HEK293T (cell line): ENCODE results near the gene WNK4.

ENCODE experiments used
- CTCF ChIA-PET: fragments of 350-600 bp; formaldehyde crosslinking; extraction: SDS; loops from one replicate; lab custom pipeline; 2021; ENCODE audit warnings: antibody characterized with exemption, inconsistent platforms; lab: Yijun Ruan, JAX
- POLR2A ChIA-PET: fragments of 350-600 bp; formaldehyde crosslinking; extraction: SDS; loops from one replicate; lab custom pipeline; 2020; ENCODE audit warnings: antibody characterized with exemption, inconsistent platforms; lab: Yijun Ruan, JAX
- DNase-seq: peaks from one replicate; pipeline ENCODE4 v3.0.0; 2012; ENCODE audit warnings: mixed read lengths; ENCODE audit errors: extremely low spot score
- ARNT ChIP-seq: fragments of 450-650 bp; IDR thresholded peaks from 2 replicates; pipeline ENCODE4 v1.6.1; 2017; ENCODE audit warnings: mild to moderate bottlenecking
- BHLHE40 ChIP-seq: fragments of 450-650 bp; IDR thresholded peaks from 2 replicates; pipeline ENCODE4 v1.6.1; 2016; ENCODE audit warnings: mild to moderate bottlenecking, moderate library complexity, borderline replicate concordance
- CTBP1 ChIP-seq: fragments of 450-650 bp; IDR thresholded peaks from 2 replicates; pipeline ENCODE4 v1.6.1; 2016; ENCODE audit warnings: borderline replicate concordance
- ELF4 ChIP-seq: fragments of 450-650 bp; IDR thresholded peaks from 2 replicates; pipeline ENCODE4 v1.6.1; 2017; ENCODE audit warnings: antibody characterized with exemption
- FOXA1 ChIP-seq: fragments of 450-650 bp; IDR thresholded peaks from 2 replicates; pipeline ENCODE4 v1.6.1; 2016; ENCODE audit warnings: mild to moderate bottlenecking
- FOXK2 ChIP-seq: fragments of 450-650 bp; IDR thresholded peaks from 2 replicates; pipeline ENCODE4 v1.6.1; 2016; ENCODE audit warnings: mild to moderate bottlenecking
- FOXM1 ChIP-seq: fragments of 450-650 bp; IDR thresholded peaks from 2 replicates; pipeline ENCODE4 v1.6.1; 2017; ENCODE audit warnings: mild to moderate bottlenecking, borderline replicate concordance
- HDGF ChIP-seq: fragments of 450-650 bp; IDR thresholded peaks from 2 replicates; pipeline ENCODE4 v1.6.1; 2017; ENCODE audit warnings: antibody characterized with exemption, borderline replicate concordance
- L3MBTL2 ChIP-seq: fragments of 450-650 bp; conservative IDR thresholded peaks from 2 replicates; pipeline ENCODE4 v1.6.1; 2016; ENCODE audit warnings: mild to moderate bottlenecking
- LEF1 ChIP-seq: fragments of 450-650 bp; IDR thresholded peaks from 2 replicates; pipeline ENCODE4 v1.6.1; 2017; ENCODE audit warnings: mild to moderate bottlenecking, borderline replicate concordance
- NFRKB ChIP-seq: fragments of 450-650 bp; IDR thresholded peaks from 2 replicates; pipeline ENCODE4 v1.6.1; 2016; ENCODE audit warnings: mild to moderate bottlenecking, moderate library complexity
- SP1 ChIP-seq: fragments of 450-650 bp; IDR thresholded peaks from 2 replicates; pipeline ENCODE4 v1.6.1; 2017
- SUZ12 ChIP-seq: fragments of 450-650 bp; IDR thresholded peaks from 2 replicates; pipeline ENCODE4 v1.6.1; 2016; ENCODE audit warnings: mild to moderate bottlenecking
- TARDBP ChIP-seq: fragments of 450-650 bp; IDR thresholded peaks from 2 replicates; pipeline ENCODE4 v1.6.1; 2016
- ZNF384 ChIP-seq: fragments of 450-650 bp; IDR thresholded peaks from 2 replicates; pipeline ENCODE4 v1.6.1; 2016
- TF ChIP-seq, protein P1 (sequence below): fragments of 450-650 bp; IDR thresholded peaks from 2 replicates; pipeline ENCODE4 v1.6.1; 2016

Gene WNK4

DNA sequence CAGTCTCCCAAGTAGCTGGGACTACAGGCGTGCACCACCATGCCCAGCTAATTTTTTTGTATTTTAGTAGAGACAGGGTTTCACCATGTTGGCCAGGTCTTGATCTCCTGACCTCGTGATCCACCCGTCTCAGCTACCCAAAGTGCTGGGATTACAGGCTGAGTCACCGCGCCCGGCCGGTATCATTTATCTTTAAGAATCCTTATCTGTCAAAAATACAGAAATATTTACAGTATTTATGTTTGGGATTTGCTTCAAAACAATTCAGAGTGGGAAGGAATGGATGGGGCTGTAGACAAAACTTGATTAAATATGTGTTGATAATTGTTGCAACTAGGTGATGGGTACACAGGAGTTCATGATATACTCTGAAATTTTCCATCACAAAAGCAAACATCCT, 40.8 kb downstream of the WNK4 start:
- no peak for DNase-seq
- no peak for TF ChIP-seq BHLHE40
- TF ChIP-seq LEF1: no peak
- TF ChIP-seq HDGF: no peak
- TF ChIP-seq TARDBP: no peak
- TF ChIP-seq FOXK2: no peak
- CTCF ChIA-PET: interaction anchor here (1.2 kb wide), 2 partner anchors 98 to 118 kb away, joined by 4 to 5 read pairs; no protein-coding TSS in a partner anchor
- POLR2A ChIA-PET: no interaction called here

DNA sequence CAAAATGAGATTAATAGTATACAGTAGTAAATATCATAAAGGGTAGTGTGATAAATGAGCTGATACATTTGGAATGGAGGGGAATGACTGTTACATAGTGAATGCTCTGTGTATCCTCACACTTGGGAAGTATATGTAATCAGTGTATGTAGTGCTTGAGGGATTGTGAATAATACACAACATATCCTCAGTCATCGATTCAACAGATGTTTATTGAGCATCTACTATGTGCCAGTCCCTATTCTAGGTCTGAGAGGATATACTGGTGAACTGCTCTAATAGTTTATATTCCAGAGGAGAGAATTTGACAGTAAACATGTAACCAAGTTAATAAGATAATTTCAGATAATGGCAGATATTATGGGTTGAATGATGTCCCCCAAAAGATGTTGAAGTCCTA, 47.1 kb downstream of the WNK4 start:
- DNase-seq: no peak
- CTCF ChIA-PET: no interaction called here
- TF ChIP-seq ARNT (no peak), FOXM1 (no peak), ZNF384 (no peak)
- POLR2A ChIA-PET: no interaction called here

DNA sequence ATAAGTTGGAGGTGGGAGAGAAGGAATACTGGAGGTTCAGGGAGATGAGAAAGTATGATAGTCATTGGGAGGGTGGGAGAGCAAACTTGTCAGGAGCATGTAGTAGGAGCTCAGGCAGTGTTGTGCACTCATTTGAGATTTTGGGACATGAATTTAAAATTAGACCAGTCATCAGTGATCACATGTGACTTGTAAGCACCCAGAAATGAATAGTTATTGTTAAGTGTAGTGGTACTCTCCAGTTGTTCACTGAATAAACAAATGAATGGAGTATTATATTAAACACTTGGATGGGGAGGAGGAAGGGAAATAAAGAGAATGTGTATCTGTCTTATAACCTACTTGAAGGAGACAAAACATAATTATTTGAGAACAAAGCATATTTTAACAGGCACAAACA, 50.6 kb downstream of the WNK4 start:
- ChIA-PET CTCF (no interaction called here), POLR2A (no interaction called here)
- TF ChIP-seq LEF1 (no peak), FOXM1 (no peak)
- DNase-seq: no peak

DNA sequence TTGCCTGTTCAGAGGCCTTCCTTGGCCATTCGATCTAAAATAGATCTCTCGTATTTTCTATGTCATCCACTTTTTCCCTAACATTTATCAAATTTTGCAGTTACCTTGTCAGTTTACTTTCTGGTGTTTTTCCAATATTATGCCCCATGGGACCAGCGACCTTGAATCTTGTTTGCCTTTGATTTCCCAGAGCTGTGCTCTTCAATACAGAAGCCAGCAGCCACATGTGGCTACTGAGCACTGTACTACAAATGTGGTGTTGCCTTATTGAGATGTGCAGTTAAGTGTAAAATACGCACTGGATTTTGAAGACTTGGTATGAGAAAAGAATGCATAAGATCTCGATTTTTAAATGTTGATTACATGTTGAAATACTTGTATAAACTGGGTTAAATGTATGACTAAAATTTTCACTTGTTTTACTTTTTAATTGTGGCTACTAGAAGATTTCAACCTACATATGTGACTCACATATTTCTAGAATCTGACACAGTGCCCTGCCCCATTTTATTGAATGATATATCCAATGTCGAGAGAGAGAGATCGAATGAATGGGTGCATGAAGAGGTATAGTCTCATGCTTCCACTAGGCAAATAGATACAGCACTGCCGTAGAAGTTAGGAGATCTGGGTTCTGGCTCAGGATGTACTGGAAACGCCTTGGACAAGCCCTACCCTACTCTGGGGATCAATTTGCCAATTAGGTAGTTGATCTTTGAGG, 52.0 kb downstream of the WNK4 start:
- no peak for TF ChIP-seq TARDBP
- TF ChIP-seq SP1: no peak
- no peak for TF ChIP-seq CTBP1
- TF ChIP-seq BHLHE40: no peak
- no peak for TF ChIP-seq L3MBTL2
- no peak for TF ChIP-seq SUZ12
- TF ChIP-seq ELF4: no peak
- TF ChIP-seq ZNF384: no peak
- TF ChIP-seq FOXK2: no peak
- TF ChIP-seq FOXA1: no peak
- TF ChIP-seq NFRKB: no peak
- no peak for TF ChIP-seq LEF1
- TF ChIP-seq, protein P1, sequence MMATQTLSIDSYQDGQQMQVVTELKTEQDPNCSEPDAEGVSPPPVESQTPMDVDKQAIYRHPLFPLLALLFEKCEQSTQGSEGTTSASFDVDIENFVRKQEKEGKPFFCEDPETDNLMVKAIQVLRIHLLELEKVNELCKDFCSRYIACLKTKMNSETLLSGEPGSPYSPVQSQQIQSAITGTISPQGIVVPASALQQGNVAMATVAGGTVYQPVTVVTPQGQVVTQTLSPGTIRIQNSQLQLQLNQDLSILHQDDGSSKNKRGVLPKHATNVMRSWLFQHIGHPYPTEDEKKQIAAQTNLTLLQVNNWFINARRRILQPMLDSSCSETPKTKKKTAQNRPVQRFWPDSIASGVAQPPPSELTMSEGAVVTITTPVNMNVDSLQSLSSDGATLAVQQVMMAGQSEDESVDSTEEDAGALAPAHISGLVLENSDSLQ: no peak
- no peak for TF ChIP-seq ARNT
- TF ChIP-seq FOXM1: no peak
- ChIA-PET POLR2A (interaction anchor here (0.6 to 4.4 kb wide), 9 partner anchors 9 to 245 kb away, joined by 3 to 45 read pairs (median 6); partner anchors contain the start of genes AOC2, BECN1, RPL27 and VPS25), CTCF (no interaction called here)
- DNase-seq: no peak

DNA sequence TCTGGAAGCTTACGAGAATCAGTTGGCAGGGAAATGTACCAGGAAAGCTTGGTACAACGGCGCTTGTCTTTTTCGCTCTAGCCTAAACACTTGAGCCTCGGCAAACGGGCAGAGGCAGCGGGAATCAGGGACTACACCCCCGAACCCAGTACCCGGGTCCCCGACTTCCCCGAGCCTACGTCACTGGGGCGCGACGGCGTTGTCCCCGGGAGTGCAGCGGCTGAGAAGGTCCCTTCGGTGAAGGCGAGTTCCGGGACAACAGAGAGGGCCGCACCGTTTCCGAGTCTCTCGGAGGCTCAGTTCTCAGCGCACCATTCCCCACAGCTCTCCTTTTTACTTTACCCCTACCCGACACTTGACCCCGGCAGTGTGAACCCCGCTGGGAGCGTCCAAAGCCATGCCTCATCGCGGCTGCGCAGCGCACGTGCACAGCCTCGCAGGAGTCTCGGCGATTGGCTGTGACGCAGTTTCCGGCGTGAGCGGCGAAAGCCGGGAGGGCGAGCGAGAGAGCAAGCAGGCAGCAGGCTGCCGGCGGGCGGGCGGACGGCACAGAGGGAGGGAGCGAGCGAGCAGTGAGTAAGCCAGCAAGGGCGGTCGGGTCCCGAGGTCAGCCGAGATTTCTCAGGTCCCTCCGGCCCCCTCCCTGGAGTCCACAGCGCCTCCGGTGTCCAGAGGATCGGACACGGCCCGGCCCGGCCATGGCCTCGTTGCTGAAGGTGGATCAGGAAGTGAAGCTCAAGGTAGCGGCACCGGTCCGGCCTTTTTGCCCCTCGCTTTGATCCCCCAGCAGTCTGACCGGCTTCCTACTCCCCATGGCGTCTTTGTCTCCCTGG, 52.7 kb downstream of the WNK4 start, which contains the start of gene PSME3:
TSS of gene PSME3 (plus strand) at position 464 of the 833 bp plus-strand sequence. CDS start at position 699, 235 bp downstream.
- ChIA-PET POLR2A (interaction anchor here (0.6 to 4.4 kb wide), 19 partner anchors 9 to 292 kb away, joined by 3 to 45 read pairs (median 4); partner anchors contain the start of genes AOC2, BECN1, BRCA1 and COA3), CTCF (interaction anchor here (0.9 to 2.2 kb wide), 3 partner anchors 9 to 255 kb away, joined by 4 to 12 read pairs (median 5); partner anchors contain the start of gene BECN1)
- TF ChIP-seq SUZ12: no peak
- no peak for TF ChIP-seq FOXA1
- no peak for TF ChIP-seq ARNT
- TF ChIP-seq CTBP1: no peak
- TF ChIP-seq FOXK2: no peak
- TF ChIP-seq ZNF384: no peak
- TF ChIP-seq FOXM1: no peak
- TF ChIP-seq, protein P1: no peak
- peak; percentile 67 for TF ChIP-seq BHLHE40
- no peak for TF ChIP-seq TARDBP
- no peak for TF ChIP-seq LEF1
- no peak for TF ChIP-seq SP1
- TF ChIP-seq HDGF: no peak
- TF ChIP-seq ELF4: peak; percentile 79
- TF ChIP-seq L3MBTL2: peak; percentile 98
- no peak for TF ChIP-seq NFRKB
- peak; percentile 93 for DNase-seq

DNA sequence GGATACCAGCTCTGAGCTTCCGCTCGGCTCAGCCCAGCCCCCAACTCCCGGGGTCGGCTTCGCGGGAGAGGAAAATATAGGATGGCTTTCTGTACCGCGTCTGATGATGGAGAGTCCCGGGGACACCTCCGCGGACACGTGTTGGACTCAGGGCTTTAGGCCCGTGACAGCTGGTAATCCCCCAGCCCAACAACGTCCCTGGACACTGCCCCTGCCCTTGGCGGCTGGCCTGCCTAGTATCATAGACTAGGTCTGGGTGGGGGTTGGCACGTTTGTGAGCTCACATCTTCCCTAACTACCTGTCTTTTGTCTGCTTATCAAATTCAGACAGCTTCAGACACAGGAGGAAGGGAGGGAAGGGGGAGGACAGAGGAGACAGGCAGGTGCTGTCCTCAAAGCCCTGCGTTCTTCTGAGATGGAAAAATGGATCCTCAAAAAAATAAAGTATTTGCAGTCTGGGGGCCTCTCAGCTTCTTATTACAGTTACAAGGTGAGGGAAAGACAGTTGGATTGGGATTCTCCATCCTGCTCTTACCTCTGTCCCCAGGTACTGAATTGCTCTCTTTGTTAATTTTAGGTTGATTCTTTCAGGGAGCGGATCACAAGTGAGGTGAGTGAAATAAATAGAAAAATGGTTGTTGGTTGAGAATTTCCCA, 53.5 kb downstream of the WNK4 start:
- ChIA-PET POLR2A (interaction anchor here (0.6 to 4.4 kb wide), 20 partner anchors 8 to 291 kb away, joined by 3 to 45 read pairs (median 4); partner anchors contain the start of genes AOC2, BECN1, BRCA1 and COA3), CTCF (interaction anchor here (0.6 to 2.2 kb wide), 4 partner anchors 9 to 255 kb away, joined by 4 to 12 read pairs (median 8); partner anchors contain the start of gene BECN1)
- TF ChIP-seq FOXM1 (no peak), NFRKB (no peak), SUZ12 (no peak), HDGF (no peak), LEF1 (no peak)
- DNase-seq: no peak
